IPS-11a (cell line): ENCODE data around the gene YY1AP1.
A peak's percentile ranks its signal among the peaks of the same experiment; 100 is the strongest.
"Not testable (repeated sequence)": the region's sequence is repeated elsewhere in the genome, so short reads cannot be mapped to it uniquely, and the experiment has no call there.

Source experiments
- H3K4me3 ChIP-seq: one replicate; pipeline ENCODE4 v1.5.1; 2013; ENCODE audit warnings: low read depth, low read length, control low read depth

YY1AP1 gene

GRCh38 chr1:155696524-155696923 lies 8.0 kb upstream of the YY1AP1 start:
- no peak overlapping the region for H3K4me3 ChIP-seq

GRCh38 chr1:155695608-155696007 lies 7.0 kb upstream of the YY1AP1 start:
- H3K4me3 ChIP-seq, result no peak overlapping the region

GRCh38 chr1:155695072-155695471 lies 6.5 kb upstream of the YY1AP1 start:
- no peak overlapping the region for H3K4me3 ChIP-seq

GRCh38 chr1:155694167-155694566 lies 5.6 kb upstream of the YY1AP1 start:
- H3K4me3 ChIP-seq, result no peak overlapping the region

- H3K4me3 ChIP-seq, result no peak overlapping the region
These were observed 3.5 kb upstream of the YY1AP1 start for GRCh38 chr1:155691992-155692528.

GRCh38 chr1:155689081-155689607 lies 570 bp upstream of the YY1AP1 start, which contains the start of gene DAP3:
TSS of gene DAP3 (plus strand) at chr1:155689091. CDS start at chr1:155709780, 20,689 bp downstream.
- H3K4me3 ChIP-seq, result peak within 1 kb of the TSS; percentile 99

GRCh38 chr1:155687705-155688323 lies 760 bp downstream of the YY1AP1 start:
- H3K4me3 ChIP-seq, result peak overlapping the region; percentile 99

GRCh38 chr1:155681776-155682175 lies 6.8 kb downstream of the YY1AP1 start:
- no peak overlapping the region for H3K4me3 ChIP-seq

GRCh38 chr1:155680531-155680930 lies 8.0 kb downstream of the YY1AP1 start:
- no peak overlapping the region for H3K4me3 ChIP-seq

- not testable (repeated sequence) for H3K4me3 ChIP-seq
These were observed 9.6 kb downstream of the YY1AP1 start for GRCh38 chr1:155678992-155679391.

GRCh38 chr1:155678027-155678426 lies 10.5 kb downstream of the YY1AP1 start:
- no peak overlapping the region for H3K4me3 ChIP-seq

GRCh38 chr1:155673003-155673402 lies 15.6 kb downstream of the YY1AP1 start:
- no peak overlapping the region for H3K4me3 ChIP-seq

- H3K4me3 ChIP-seq, result no peak overlapping the region
These were observed 16.8 kb downstream of the YY1AP1 start for GRCh38 chr1:155671750-155672149.

- H3K4me3 ChIP-seq, result no peak overlapping the region
These were observed 19.1 kb downstream of the YY1AP1 start for GRCh38 chr1:155669233-155670162.

- H3K4me3 ChIP-seq, result not testable (repeated sequence)
These were observed 27.3 kb downstream of the YY1AP1 start for GRCh38 chr1:155661239-155661638.

GRCh38 chr1:155657463-155657862 lies 31.1 kb downstream of the YY1AP1 start:
- no peak overlapping the region for H3K4me3 ChIP-seq

GRCh38 chr1:155652951-155653350 lies 35.6 kb downstream of the YY1AP1 start:
- H3K4me3 ChIP-seq, result no peak overlapping the region

GRCh38 chr1:155651861-155652661 lies 36.5 kb downstream of the YY1AP1 start:
- no peak overlapping the region for H3K4me3 ChIP-seq

GRCh38 chr1:155650231-155650757 lies 38.3 kb downstream of the YY1AP1 start:
- H3K4me3 ChIP-seq, result no peak overlapping the region

- no peak overlapping the region for H3K4me3 ChIP-seq
These were observed 38.9 kb downstream of the YY1AP1 start for GRCh38 chr1:155649676-155650075.
